Epithelial cell of esophagus (primary cell): ENCODE data around the gene HECTD4.

Experiments
- DNase-seq: peaks from one replicate; pipeline ENCODE4 v3.0.0; 2010; ENCODE audit warnings: low read depth
- H3K4me3 ChIP-seq: 2 replicates; pipeline ENCODE4 v1.5.1; 2011; ENCODE audit warnings: mild to moderate bottlenecking, low read length, control low read depth
- CTCF ChIP-seq: IDR thresholded peaks from 2 replicates; pipeline ENCODE4 v1.5.1; 2011; ENCODE audit warnings: low read depth, mild to moderate bottlenecking, low read length, control low read depth, inconsistent platforms; ENCODE audit not compliant: insufficient read depth; ENCODE audit errors: missing control alignments

Gene HECTD4

GRCh38 chr12:112381883-112382796 lies at the start of gene HECTD4:
Gene HECTD4 (minus strand): TSS chr12:112382431. CDS start chr12:112382128, 303 bp downstream.
- DNase-seq = peak; percentile 87
- no peak for TF ChIP-seq CTCF
- peak within 1 kb of the TSS; percentile 68 for H3K4me3 ChIP-seq

- no peak for TF ChIP-seq CTCF
- no peak for DNase-seq
- no peak overlapping the region for H3K4me3 ChIP-seq
Observed at GRCh38 chr12:112431965-112432364, 49.7 kb upstream of the HECTD4 start.

GRCh38 chr12:112430929-112431328 lies 48.7 kb upstream of the HECTD4 start:
- no peak for DNase-seq
- no peak for TF ChIP-seq CTCF
- H3K4me3 ChIP-seq = no peak overlapping the region

- H3K4me3 ChIP-seq = no peak overlapping the region
- DNase-seq = no peak
- TF ChIP-seq CTCF = no peak
Observed at GRCh38 chr12:112427760-112428159, 45.5 kb upstream of the HECTD4 start.

- DNase-seq = no peak
- TF ChIP-seq CTCF = no peak
- no peak overlapping the region for H3K4me3 ChIP-seq
Observed at GRCh38 chr12:112425582-112426382, 43.6 kb upstream of the HECTD4 start.

- no peak overlapping the region for H3K4me3 ChIP-seq
- no peak for DNase-seq
- TF ChIP-seq CTCF = no peak
Observed at GRCh38 chr12:112424126-112424525, 41.9 kb upstream of the HECTD4 start.
